ENCODE data around the gene LMO7.
"Not testable (repeated sequence)": the region's sequence is repeated elsewhere in the genome, so short reads cannot be mapped to it uniquely, and the experiment has no call there.

The LMO7 gene

DNA sequence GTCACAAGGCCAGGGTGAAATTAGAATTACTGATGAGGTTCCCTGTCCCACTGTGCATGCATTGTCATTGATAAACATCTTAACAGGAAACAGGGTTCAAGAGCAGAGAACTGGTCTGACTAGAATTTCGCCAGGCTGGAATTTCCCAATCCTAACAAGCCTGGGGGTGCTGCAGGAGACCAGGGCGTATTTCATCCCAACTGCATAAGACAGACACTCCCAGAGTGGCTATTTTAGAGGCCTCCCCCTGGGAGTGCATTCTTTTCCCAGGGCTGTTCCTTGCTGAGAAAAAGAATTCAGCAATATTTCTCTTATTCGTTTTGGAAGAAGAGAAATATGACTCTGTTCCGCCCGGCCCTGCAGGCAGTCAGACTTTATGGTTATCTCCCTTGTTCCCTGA lies 144.0 kb downstream of the LMO7 start:
- not testable (repeated sequence) for DNase-seq

DNA sequence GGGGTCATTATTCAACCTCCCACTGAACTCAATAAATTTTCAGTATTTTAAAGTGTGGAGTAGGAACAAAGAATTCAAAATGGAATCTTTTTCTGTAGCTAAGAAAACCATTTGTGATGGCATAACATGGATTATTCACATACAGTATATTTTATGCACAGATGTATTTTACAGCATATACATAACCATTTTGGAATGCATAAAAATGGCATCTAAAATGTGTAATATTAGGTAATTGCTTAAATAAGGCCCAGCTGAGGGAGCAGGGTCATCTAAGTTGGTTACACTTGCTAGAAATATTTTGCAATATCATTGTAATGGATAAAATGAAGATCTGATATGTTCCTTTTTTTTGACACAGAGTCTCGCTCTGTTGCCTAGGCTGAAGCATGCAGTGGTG lies 146.9 kb downstream of the LMO7 start:
- DNase-seq, result no peak

DNA sequence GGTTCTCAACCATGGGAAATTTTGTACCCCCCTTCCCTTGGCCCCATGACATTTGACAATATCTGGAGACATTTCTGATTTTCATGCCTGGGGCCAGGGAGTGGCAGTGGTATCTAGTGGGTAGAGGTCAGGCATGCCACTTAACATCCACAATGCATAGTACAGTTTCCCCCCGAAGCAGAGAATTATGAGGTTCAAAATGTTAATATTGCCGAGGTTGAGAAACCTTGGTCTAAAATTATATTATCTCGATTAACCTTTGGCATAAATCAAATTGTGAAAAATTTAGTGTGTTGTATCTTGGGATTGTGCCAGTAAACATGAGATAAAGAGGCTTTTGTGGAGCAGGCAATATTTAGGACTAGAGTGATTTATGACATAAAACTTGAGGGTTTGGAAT lies 147.9 kb downstream of the LMO7 start:
- no peak for DNase-seq

- no peak for DNase-seq
Observed at GRCh38 chr13:75785130-75785529, 149.0 kb downstream of the LMO7 start.

- no peak for DNase-seq
Observed at GRCh38 chr13:75787249-75787928, 151.3 kb downstream of the LMO7 start.

DNA sequence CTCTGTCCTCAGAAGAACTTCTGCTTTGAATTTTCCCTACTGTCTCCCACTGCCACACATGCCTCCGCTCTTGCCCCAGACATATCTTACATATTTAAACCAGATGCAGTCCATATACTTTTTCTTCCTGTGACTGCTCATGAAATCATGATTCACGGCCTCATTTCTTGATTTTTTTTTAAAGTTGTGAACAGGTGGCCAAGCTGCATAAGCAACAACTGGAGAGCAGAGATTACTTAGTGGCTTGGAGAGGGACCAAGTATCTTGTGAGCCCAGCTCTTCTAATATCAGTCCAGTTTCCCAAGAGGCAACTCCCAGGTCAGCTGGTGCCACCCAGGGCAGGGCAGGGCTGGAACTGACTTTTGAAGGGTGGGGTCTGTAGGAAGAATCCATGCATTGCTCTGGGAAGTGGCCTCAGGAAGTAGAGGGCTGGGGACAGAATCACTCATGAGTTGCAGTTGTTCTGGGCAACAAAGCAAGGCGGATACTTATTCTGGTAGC lies 152.4 kb downstream of the LMO7 start:
- DNase-seq, result no peak

GRCh38 chr13:75789451-75790197 lies 153.5 kb downstream of the LMO7 start:
- no peak for DNase-seq

GRCh38 chr13:75790198-75790970 lies 154.3 kb downstream of the LMO7 start:
- DNase-seq, result no peak

- no peak for DNase-seq
Observed at GRCh38 chr13:75792526-75793187, 156.5 kb downstream of the LMO7 start.

- DNase-seq, result not testable (repeated sequence)
Observed at GRCh38 chr13:75793188-75793567, 157.0 kb downstream of the LMO7 start.

DNA sequence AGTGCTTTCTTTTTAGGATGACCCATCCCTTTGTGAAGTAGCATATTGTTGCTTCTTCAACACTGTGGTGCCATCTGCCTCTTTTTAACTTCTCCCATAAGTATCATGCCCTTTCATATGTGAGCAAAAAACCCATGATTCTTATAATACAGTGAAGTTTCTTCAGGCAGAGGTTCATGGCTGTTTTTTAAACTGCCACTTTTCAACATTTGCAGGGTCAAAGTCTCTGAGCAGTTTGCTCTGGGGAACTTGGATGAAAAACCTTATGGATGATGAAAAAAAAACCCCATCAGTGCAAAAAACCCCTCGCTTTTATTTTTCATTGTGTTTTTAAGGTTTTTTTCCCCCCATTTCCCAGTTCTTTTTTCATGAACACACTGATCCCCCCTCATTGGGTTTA lies 158.5 kb downstream of the LMO7 start:
- no peak for DNase-seq

DNA sequence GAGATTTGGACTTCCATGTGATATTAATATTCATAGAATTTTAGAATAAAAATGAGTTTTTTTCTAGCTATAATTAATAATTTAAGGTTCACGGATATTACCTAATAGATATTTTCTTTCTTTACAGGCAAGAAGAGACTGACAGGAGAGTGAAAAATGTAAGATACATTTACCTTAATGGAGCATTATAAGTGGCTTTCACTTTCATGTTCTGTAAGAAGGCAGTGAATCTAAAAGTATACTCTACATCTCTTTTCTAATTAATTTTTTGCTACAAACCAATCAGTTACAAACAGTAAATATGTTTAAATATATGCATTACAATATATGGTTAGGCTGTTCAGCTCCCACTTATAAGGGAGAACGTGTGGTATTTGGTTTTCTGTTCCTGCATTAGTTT lies 159.1 kb downstream of the LMO7 start:
- no peak for DNase-seq

GRCh38 chr13:75796825-75797224 lies 160.7 kb downstream of the LMO7 start:
- DNase-seq, result no peak

DNA sequence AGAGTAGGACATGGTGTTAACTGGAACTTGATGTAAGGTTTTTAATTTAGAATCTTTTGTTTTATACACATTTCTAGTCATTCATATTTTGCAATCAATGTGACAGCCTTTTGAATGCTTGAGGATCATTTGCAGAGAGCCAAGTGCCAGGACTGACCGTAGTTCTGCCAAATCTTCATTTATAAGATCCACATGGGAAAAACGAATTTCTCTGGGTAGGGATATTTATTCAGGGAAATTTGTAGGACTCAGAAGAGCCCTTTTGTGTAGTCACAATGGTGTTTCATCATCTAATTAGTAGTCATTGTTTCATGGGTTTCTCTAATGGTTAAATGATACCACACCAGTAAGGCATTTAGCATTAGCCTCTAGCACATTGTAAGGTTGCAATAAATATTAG lies 161.1 kb downstream of the LMO7 start:
- DNase-seq, result no peak

GRCh38 chr13:75797719-75798118 lies 161.6 kb downstream of the LMO7 start:
- no peak for DNase-seq

- DNase-seq, result peak in 1 of 5 experiments; percentile 45
Observed at GRCh38 chr13:75798353-75799255, 162.5 kb downstream of the LMO7 start.

DNA sequence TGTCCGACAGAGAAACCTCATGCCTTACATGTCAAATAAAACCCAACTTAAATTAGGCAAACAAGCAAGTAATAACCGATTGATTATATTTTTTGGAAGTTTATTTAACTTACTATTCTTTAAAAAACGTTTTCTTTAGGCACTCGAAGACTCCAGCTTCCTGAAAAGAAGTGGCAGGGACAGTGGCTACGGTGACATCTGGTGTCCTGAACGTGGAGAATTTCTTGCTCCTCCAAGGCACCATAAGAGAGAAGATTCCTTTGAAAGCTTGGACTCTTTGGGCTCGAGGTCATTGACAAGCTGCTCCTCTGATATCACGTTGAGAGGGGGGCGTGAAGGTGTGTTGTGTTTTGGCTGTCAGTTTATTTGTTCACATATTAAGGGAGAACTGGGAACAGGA lies 164.4 kb downstream of the LMO7 start:
- DNase-seq, result no peak

DNA sequence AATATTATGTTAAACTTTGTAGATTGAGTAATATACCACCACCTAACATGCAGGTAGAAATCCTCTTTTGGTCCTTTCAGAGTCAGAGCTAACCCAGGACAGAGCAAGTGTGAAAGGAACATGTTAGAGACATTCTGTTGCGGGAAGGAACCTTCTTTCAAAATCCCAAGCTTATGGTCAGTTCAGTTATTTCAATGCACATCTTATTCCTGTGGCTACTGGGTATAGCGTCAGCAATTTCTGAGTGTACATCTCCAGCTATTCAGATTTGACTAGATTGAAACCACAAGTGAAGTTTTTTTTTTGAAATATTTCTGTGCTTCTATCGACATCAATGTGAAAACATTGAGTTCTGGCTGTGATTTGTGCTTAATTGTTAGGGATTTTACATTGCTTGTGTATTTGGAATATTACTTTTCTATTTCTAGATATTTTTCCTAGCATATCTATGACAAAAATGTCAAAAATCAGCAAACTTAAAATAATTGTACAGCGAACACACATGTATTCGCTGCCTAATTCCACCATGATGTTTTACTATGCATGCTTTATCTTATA lies 165.3 kb downstream of the LMO7 start:
- peak in 1 of 5 experiments; percentile 13 for DNase-seq

DNA sequence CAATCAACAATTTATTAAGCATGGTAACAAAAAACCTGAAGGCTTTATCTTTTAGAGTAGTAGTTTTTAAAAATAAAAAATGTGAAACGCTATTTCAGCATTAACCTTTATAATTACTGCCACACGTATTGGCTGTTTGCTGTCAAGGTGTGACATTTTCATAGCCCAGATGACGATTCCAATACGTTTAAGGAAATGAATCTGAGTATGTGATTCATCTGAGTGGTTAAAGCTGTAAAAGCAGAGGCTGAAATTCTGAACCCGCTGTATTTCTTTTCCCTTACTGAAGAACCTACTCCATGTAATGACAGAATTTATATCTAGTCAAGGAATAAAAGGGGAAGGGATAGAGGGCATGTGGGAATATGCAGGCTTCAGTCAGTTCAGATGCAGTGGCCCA lies 166.0 kb downstream of the LMO7 start:
- DNase-seq, result no peak

- DNase-seq, result peak in 1 of 5 experiments; percentile 36
Observed at GRCh38 chr13:75803164-75803611, 167.1 kb downstream of the LMO7 start.

DNA sequence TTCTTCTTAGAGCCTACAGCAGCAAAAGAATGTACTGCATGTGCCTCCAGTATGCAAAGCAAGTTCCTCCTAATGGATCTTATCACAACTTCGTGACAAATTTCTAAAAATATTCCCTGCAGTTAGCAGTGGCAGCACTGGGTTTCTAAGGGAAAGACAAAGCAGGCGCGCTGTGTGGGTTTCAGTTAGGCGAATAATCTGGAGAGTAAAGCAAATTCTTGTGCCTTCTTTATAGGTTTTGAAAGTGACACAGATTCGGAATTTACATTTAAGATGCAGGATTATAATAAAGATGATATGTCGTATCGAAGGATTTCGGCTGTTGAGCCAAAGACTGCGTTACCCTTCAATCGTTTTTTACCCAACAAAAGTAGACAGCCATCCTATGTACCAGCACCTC lies 167.9 kb downstream of the LMO7 start:
- no peak for DNase-seq
